Retinal pigment epithelial cell (primary cell): ENCODE results near the gene OR2A2.

Source experiments
- DNase-seq: peaks from one replicate; pipeline ENCODE4 v3.0.0-alpha.2; 2010; ENCODE audit warnings: low read depth
- H3K4me3 ChIP-seq: 2 replicates; pipeline ENCODE4 v1.5.1; 2011; ENCODE audit warnings: mild to moderate bottlenecking, low read length, control low read depth, moderate library complexity
- TF ChIP-seq, protein P1 (sequence below): conservative IDR thresholded peaks from 2 replicates; pipeline ENCODE4 v1.5.1; 2011; ENCODE audit warnings: low read depth, low read length, control low read depth, inconsistent platforms

OR2A2 gene

GRCh38 chr7:144134116-144134515 lies 24.7 kb downstream of the OR2A2 start:
- DNase-seq: no peak
- H3K4me3 ChIP-seq: no peak overlapping the region
- TF ChIP-seq, protein P1, sequence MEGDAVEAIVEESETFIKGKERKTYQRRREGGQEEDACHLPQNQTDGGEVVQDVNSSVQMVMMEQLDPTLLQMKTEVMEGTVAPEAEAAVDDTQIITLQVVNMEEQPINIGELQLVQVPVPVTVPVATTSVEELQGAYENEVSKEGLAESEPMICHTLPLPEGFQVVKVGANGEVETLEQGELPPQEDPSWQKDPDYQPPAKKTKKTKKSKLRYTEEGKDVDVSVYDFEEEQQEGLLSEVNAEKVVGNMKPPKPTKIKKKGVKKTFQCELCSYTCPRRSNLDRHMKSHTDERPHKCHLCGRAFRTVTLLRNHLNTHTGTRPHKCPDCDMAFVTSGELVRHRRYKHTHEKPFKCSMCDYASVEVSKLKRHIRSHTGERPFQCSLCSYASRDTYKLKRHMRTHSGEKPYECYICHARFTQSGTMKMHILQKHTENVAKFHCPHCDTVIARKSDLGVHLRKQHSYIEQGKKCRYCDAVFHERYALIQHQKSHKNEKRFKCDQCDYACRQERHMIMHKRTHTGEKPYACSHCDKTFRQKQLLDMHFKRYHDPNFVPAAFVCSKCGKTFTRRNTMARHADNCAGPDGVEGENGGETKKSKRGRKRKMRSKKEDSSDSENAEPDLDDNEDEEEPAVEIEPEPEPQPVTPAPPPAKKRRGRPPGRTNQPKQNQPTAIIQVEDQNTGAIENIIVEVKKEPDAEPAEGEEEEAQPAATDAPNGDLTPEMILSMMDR: no peak

GRCh38 chr7:144137501-144137900 lies 28.1 kb downstream of the OR2A2 start:
- TF ChIP-seq, protein P1: no peak
- no peak overlapping the region for H3K4me3 ChIP-seq
- no peak for DNase-seq

GRCh38 chr7:144142187-144142586 lies 32.8 kb downstream of the OR2A2 start:
- TF ChIP-seq, protein P1: no peak
- H3K4me3 ChIP-seq: no peak overlapping the region
- no peak for DNase-seq

DNA sequence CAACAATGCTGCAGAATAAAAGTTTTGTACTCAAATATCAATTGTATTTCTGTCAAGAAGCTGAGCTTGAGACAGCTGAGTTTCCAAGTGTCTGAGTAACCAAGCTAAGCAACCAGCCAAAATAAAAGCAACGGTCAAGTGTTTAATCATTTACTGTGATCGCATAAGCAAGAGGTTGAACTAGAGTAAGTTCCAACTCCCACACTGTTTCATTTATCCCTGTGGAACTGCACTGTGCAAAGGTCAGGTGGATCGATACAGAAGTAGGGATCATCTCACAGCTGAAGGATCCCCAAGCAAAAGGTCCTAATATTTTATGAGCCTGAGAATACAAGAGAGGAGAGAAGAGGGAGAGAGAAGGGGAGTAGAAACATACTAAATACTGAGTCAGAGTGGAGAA lies 35.0 kb downstream of the OR2A2 start:
- H3K4me3 ChIP-seq: no peak overlapping the region
- DNase-seq: no peak
- TF ChIP-seq, protein P1: no peak

- TF ChIP-seq, protein P1: no peak
- DNase-seq: no peak
- no peak overlapping the region for H3K4me3 ChIP-seq
Measured at GRCh38 chr7:144148224-144148827, 38.9 kb downstream of the OR2A2 start.

GRCh38 chr7:144158861-144159260 lies 49.5 kb downstream of the OR2A2 start:
- H3K4me3 ChIP-seq: no peak overlapping the region
- TF ChIP-seq, protein P1: no peak
- no peak for DNase-seq
